Measurements from ENCODE around the gene LGR4. TPM values are rescaled to one million over a fixed set of nuclear protein-coding genes. Genes with fewer than 3 reads are reported as not detected.

LGR4 gene
- total and polyA plus RNA-seq, 9 of the 15 experiments (the other 6 are each of a cell fraction or from before 2014, with no cell fraction given), result 0.94 to 10.1 (median 5.8) TPM

DNA sequence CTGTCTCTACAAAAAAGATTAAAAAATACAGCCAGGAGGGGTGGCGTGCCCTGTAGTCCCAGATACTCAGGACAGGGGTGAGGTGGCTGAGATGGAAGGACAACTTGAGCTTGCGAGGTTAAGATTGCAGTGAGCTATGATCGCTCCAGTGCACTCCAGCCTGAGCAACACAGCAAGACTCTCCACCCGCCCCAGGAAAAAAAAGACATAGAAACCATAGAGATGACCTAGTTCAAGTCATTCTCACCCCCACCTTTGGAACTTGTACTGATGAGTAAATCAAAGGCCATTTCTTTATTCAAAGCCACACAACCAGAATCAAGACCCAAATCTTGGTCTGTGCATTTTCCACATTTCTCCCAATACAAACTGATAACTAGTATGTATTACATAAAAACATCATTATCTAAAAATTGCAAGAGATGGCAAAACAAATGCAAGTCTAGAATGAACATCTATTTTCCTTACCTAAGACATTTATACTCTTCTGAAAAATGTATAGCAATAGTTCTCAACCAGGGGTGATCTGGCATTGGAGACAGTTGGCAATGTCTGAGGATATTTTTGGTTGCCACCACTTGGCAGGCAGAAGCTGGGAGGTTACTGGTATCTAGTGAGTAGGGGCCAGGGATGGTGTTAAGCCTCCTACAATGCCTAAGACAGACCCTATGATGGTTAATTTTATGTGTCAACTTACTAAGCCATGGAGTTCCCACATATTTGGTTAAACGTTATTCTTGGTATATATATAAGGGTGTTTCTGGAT is 34.6 kb downstream of the LGR4 start (continued):
- no peak for TF ChIP-seq NR4A1 (CRISPR knock-in tag; IDR thresholded peaks at IDR 0.05)
- no peak for TF ChIP-seq NR4A1 (tag; IDR thresholded peaks at IDR 0.05)
- TF ChIP-seq RBM17 (IDR thresholded peaks at IDR 0.05; ENCODE audit: borderline replicate concordance, low read depth, low read length), result no peak
- TF ChIP-seq, protein P1, sequence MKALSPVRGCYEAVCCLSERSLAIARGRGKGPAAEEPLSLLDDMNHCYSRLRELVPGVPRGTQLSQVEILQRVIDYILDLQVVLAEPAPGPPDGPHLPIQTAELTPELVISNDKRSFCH (CRISPR knock-in tag; IDR thresholded peaks at IDR 0.05), result no peak
- TF ChIP-seq, protein P1 (tag; IDR thresholded peaks at IDR 0.05), result no peak
- TF ChIP-seq, protein P2, sequence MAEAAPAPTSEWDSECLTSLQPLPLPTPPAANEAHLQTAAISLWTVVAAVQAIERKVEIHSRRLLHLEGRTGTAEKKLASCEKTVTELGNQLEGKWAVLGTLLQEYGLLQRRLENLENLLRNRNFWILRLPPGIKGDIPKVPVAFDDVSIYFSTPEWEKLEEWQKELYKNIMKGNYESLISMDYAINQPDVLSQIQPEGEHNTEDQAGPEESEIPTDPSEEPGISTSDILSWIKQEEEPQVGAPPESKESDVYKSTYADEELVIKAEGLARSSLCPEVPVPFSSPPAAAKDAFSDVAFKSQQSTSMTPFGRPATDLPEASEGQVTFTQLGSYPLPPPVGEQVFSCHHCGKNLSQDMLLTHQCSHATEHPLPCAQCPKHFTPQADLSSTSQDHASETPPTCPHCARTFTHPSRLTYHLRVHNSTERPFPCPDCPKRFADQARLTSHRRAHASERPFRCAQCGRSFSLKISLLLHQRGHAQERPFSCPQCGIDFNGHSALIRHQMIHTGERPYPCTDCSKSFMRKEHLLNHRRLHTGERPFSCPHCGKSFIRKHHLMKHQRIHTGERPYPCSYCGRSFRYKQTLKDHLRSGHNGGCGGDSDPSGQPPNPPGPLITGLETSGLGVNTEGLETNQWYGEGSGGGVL (CRISPR knock-in tag; IDR thresholded peaks at IDR 0.05), result no peak
- TF ChIP-seq ASH1L (IDR thresholded peaks at IDR 0.05; ENCODE audit: borderline replicate concordance, low read depth, partially characterized antibody), result no peak
- TF ChIP-seq, protein P3, sequence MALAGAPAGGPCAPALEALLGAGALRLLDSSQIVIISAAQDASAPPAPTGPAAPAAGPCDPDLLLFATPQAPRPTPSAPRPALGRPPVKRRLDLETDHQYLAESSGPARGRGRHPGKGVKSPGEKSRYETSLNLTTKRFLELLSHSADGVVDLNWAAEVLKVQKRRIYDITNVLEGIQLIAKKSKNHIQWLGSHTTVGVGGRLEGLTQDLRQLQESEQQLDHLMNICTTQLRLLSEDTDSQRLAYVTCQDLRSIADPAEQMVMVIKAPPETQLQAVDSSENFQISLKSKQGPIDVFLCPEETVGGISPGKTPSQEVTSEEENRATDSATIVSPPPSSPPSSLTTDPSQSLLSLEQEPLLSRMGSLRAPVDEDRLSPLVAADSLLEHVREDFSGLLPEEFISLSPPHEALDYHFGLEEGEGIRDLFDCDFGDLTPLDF (CRISPR knock-in tag; IDR thresholded peaks at IDR 0.05), result no peak
- TF ChIP-seq MYC (IDR thresholded peaks at IDR 0.05; ENCODE audit: low read depth, low read length), result no peak
- TF ChIP-seq MYC (CRISPR knock-in tag; IDR thresholded peaks at IDR 0.05; ENCODE audit: borderline replicate concordance, low read depth), result no peak
